GM12878 (cell line): ENCODE measurements around the gene WNK2.

ENCODE experiments used
- CTCF ChIP-seq, 3 experiments: IDR thresholded peaks in 2 of 3; conservative IDR thresholded peaks in 1 of 3; 2 replicates each; pipeline ENCODE4 v1.5.1; 2011; ENCODE audit warnings: low read depth in 3 of 3, low read length in 3 of 3, mild to moderate bottlenecking in 3 of 3, control low read depth in 2 of 3, moderate library complexity in 2 of 3, inconsistent platforms in 1 of 3, mixed read lengths in 1 of 3; ENCODE audit not compliant: control insufficient read depth in 2 of 3, insufficient read depth in 1 of 3; ENCODE audit errors: extremely low read depth in 1 of 3
- EP300 ChIP-seq, 2 experiments: fragments of 150-350 bp in 1 of 2; IDR thresholded peaks; 2 replicates each; pipeline ENCODE4 v1.6.1; 2011 to 2012; ENCODE audit warnings: low read depth in 2 of 2, low read length in 2 of 2, borderline replicate concordance in 1 of 2, improper control_type of control experiment in 1 of 2, inconsistent platforms in 1 of 2; ENCODE audit not compliant: control insufficient read depth in 1 of 2
- EZH2 ChIP-seq: IDR thresholded peaks from 2 replicates; pipeline ENCODE4 v1.6.1; 2012; ENCODE audit warnings: low read depth, mild to moderate bottlenecking, control low read depth, inconsistent platforms, low read length, borderline replicate concordance; ENCODE audit not compliant: control insufficient read depth
- NFXL1 ChIP-seq: fragments of 450-650 bp; IDR thresholded peaks from 2 replicates; pipeline ENCODE4 v1.6.1; 2017; ENCODE audit warnings: antibody characterized with exemption, mild to moderate bottlenecking, borderline replicate concordance
- SREBF2 ChIP-seq: IDR thresholded peaks from 2 replicates; pipeline ENCODE4 v1.6.1; 2012; ENCODE audit warnings: mild to moderate bottlenecking, low read length
- ZBTB33 ChIP-seq: fragments of 450-650 bp; IDR thresholded peaks from 2 replicates; pipeline ENCODE4 v1.6.1; 2017; ENCODE audit warnings: mild to moderate bottlenecking
- TF ChIP-seq, protein P1 (sequence below): fragments of 450-650 bp; IDR thresholded peaks from 2 replicates; pipeline ENCODE4 v1.6.1; 2017; ENCODE audit warnings: antibody characterized with exemption, mild to moderate bottlenecking, moderate library complexity

GRCh38 chr9:93320591-93321219, 136.8 kb downstream of the WNK2 start:
- TF ChIP-seq SREBF2 (no peak), NFXL1 (no peak), CTCF (IDR thresholded peaks at IDR 0.05 in 2 of 3, conservative IDR thresholded peaks at IDR 0.05 in 1 of 3; ENCODE audit: control insufficient read depth in 2 of 3, extremely low read depth in 1 of 3, insufficient read depth in 1 of 3, low read depth in 3 of 3, low read length in 3 of 3) (no peak), EZH2 (no peak), EP300 (IDR thresholded peaks at IDR 0.05; ENCODE audit: borderline replicate concordance in 1 of 2, control insufficient read depth in 1 of 2, low read depth in 2 of 2, low read length in 2 of 2) (no peak), ZBTB33 (no peak)
- TF ChIP-seq, protein P1, sequence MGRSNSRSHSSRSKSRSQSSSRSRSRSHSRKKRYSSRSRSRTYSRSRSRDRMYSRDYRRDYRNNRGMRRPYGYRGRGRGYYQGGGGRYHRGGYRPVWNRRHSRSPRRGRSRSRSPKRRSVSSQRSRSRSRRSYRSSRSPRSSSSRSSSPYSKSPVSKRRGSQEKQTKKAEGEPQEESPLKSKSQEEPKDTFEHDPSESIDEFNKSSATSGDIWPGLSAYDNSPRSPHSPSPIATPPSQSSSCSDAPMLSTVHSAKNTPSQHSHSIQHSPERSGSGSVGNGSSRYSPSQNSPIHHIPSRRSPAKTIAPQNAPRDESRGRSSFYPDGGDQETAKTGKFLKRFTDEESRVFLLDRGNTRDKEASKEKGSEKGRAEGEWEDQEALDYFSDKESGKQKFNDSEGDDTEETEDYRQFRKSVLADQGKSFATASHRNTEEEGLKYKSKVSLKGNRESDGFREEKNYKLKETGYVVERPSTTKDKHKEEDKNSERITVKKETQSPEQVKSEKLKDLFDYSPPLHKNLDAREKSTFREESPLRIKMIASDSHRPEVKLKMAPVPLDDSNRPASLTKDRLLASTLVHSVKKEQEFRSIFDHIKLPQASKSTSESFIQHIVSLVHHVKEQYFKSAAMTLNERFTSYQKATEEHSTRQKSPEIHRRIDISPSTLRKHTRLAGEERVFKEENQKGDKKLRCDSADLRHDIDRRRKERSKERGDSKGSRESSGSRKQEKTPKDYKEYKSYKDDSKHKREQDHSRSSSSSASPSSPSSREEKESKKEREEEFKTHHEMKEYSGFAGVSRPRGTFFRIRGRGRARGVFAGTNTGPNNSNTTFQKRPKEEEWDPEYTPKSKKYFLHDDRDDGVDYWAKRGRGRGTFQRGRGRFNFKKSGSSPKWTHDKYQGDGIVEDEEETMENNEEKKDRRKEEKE: no peak
